Ishikawa (cell line): ENCODE measurements around the gene MAST2.

Source experiments
- CEBPB ChIP-seq: IDR thresholded peaks from 2 replicates; pipeline ENCODE4 v1.6.1; 2012
- CREB1 ChIP-seq: IDR thresholded peaks from 2 replicates; pipeline ENCODE4 v1.6.1; 2012; ENCODE audit warnings: low read depth
- EGR1 ChIP-seq: IDR thresholded peaks from 2 replicates; pipeline ENCODE4 v1.6.1; 2012
- EP300 ChIP-seq: IDR thresholded peaks from 2 replicates; pipeline ENCODE4 v1.6.1; 2012; ENCODE audit warnings: borderline replicate concordance
- FOXM1 ChIP-seq: IDR thresholded peaks from 2 replicates; pipeline ENCODE4 v1.6.1; 2012; ENCODE audit warnings: low read depth, borderline replicate concordance
- MAX ChIP-seq: IDR thresholded peaks from 2 replicates; pipeline ENCODE4 v1.6.1; 2012
- NFIC ChIP-seq: IDR thresholded peaks from 2 replicates; pipeline ENCODE4 v1.6.1; 2012
- RAD21 ChIP-seq: IDR thresholded peaks from 2 replicates; pipeline ENCODE4 v1.6.1; 2012; ENCODE audit warnings: low read depth
- REST ChIP-seq: IDR thresholded peaks from 2 replicates; pipeline ENCODE4 v1.6.1; 2012; ENCODE audit warnings: low read depth, mild to moderate bottlenecking
- TAF1 ChIP-seq: IDR thresholded peaks from 2 replicates; pipeline ENCODE4 v1.6.1; 2012; ENCODE audit warnings: low read depth, mild to moderate bottlenecking
- TCF12 ChIP-seq: IDR thresholded peaks from 2 replicates; pipeline ENCODE4 v1.6.1; 2012; ENCODE audit warnings: low read depth
- TEAD4 ChIP-seq: IDR thresholded peaks from 2 replicates; pipeline ENCODE4 v1.6.1; 2012
- USF1 ChIP-seq: IDR thresholded peaks from 2 replicates; pipeline ENCODE4 v1.6.1; 2012
- YY1 ChIP-seq: IDR thresholded peaks from 2 replicates; pipeline ENCODE4 v1.6.1; 2012; ENCODE audit warnings: low read depth
- ZBTB7A ChIP-seq: IDR thresholded peaks from 2 replicates; pipeline ENCODE4 v1.6.1; 2012; ENCODE audit warnings: low read depth

MAST2 gene

GRCh38 chr1:45972621-45973020, 169.2 kb downstream of the MAST2 start:
- TF ChIP-seq ZBTB7A (no peak), NFIC (no peak), YY1 (no peak), REST (no peak), TEAD4 (no peak), TAF1 (no peak), CEBPB (no peak), USF1 (no peak), EGR1 (no peak), TCF12 (no peak), EP300 (no peak), MAX (no peak), CREB1 (no peak), RAD21 (no peak), FOXM1 (no peak)

- TF ChIP-seq MAX, result no peak
- no peak for TF ChIP-seq EP300
- TF ChIP-seq TEAD4, result no peak
- no peak for TF ChIP-seq CEBPB
- TF ChIP-seq FOXM1, result no peak
- TF ChIP-seq TAF1, result no peak
- no peak for TF ChIP-seq ZBTB7A
- TF ChIP-seq TCF12, result no peak
- no peak for TF ChIP-seq RAD21
- no peak for TF ChIP-seq CREB1
- no peak for TF ChIP-seq NFIC
Observed at GRCh38 chr1:45973121-45973520, 169.7 kb downstream of the MAST2 start.

GRCh38 chr1:45974541-45975269, 171.3 kb downstream of the MAST2 start:
- no peak for TF ChIP-seq TCF12
- TF ChIP-seq CREB1, result no peak
- no peak for TF ChIP-seq MAX
- TF ChIP-seq YY1, result no peak
- TF ChIP-seq FOXM1, result no peak
- TF ChIP-seq TAF1, result no peak
- no peak for TF ChIP-seq REST
- no peak for TF ChIP-seq TEAD4
- TF ChIP-seq USF1, result no peak
- no peak for TF ChIP-seq EP300
- no peak for TF ChIP-seq EGR1
- no peak for TF ChIP-seq ZBTB7A
- no peak for TF ChIP-seq NFIC

- TF ChIP-seq RAD21 (no peak), ZBTB7A (no peak), YY1 (no peak), EGR1 (no peak), REST (no peak), TEAD4 (no peak), TCF12 (no peak), CREB1 (no peak), EP300 (no peak), MAX (no peak)
Observed at GRCh38 chr1:45976623-45977022, 173.2 kb downstream of the MAST2 start.
